ENCODE measurements around the gene STAT1.

DNA sequence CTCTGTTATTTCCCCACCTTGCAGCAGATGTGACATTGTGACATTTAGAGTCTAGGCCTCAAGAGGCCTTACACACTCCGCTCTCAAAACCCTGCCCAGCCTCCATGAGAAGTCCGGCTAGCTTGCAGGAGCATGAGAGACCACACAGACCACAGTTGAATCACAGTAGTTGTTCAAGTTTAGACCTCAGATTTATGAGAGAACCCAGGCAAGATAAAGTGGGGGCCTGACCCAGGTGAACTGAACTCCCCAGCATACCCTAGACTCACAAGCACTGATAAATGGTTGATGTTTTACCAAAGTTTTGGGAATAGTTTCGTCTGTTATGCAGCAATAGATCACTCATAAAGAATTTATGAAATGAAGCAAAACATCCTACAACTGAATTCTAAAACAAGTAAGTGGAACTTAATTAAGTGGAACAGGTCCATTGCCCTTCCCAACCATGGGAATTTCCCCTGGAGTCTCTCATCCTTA is 4.7 kb upstream of the STAT1 start:
- TF ChIP-seq, protein P1, sequence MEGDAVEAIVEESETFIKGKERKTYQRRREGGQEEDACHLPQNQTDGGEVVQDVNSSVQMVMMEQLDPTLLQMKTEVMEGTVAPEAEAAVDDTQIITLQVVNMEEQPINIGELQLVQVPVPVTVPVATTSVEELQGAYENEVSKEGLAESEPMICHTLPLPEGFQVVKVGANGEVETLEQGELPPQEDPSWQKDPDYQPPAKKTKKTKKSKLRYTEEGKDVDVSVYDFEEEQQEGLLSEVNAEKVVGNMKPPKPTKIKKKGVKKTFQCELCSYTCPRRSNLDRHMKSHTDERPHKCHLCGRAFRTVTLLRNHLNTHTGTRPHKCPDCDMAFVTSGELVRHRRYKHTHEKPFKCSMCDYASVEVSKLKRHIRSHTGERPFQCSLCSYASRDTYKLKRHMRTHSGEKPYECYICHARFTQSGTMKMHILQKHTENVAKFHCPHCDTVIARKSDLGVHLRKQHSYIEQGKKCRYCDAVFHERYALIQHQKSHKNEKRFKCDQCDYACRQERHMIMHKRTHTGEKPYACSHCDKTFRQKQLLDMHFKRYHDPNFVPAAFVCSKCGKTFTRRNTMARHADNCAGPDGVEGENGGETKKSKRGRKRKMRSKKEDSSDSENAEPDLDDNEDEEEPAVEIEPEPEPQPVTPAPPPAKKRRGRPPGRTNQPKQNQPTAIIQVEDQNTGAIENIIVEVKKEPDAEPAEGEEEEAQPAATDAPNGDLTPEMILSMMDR (conservative IDR thresholded peaks at IDR 0.05) = no peak
- TF ChIP-seq EZH2 (IDR thresholded peaks at IDR 0.05; ENCODE audit: low read depth) = no peak
